Measurements from ENCODE around the gene RASA3.

GRCh38 chr13:114005206-114005724 is 127.2 kb downstream of the RASA3 start:
- TF ChIP-seq, protein P1, sequence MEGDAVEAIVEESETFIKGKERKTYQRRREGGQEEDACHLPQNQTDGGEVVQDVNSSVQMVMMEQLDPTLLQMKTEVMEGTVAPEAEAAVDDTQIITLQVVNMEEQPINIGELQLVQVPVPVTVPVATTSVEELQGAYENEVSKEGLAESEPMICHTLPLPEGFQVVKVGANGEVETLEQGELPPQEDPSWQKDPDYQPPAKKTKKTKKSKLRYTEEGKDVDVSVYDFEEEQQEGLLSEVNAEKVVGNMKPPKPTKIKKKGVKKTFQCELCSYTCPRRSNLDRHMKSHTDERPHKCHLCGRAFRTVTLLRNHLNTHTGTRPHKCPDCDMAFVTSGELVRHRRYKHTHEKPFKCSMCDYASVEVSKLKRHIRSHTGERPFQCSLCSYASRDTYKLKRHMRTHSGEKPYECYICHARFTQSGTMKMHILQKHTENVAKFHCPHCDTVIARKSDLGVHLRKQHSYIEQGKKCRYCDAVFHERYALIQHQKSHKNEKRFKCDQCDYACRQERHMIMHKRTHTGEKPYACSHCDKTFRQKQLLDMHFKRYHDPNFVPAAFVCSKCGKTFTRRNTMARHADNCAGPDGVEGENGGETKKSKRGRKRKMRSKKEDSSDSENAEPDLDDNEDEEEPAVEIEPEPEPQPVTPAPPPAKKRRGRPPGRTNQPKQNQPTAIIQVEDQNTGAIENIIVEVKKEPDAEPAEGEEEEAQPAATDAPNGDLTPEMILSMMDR (IDR thresholded peaks at IDR 0.05; ENCODE audit: poor library complexity, severe bottlenecking), result no peak
- TF ChIP-seq RAD21 (conservative IDR thresholded peaks at IDR 0.05) (no peak), EZH2 (IDR thresholded peaks at IDR 0.05; ENCODE audit: borderline replicate concordance, insufficient read depth, low read length, poor library complexity, severe bottlenecking) (no peak), MXI1 (conservative IDR thresholded peaks at IDR 0.05; ENCODE audit: poor library complexity, severe bottlenecking) (no peak)
